ENCODE measurements around the gene DPH5.

DPH5 gene

DNA sequence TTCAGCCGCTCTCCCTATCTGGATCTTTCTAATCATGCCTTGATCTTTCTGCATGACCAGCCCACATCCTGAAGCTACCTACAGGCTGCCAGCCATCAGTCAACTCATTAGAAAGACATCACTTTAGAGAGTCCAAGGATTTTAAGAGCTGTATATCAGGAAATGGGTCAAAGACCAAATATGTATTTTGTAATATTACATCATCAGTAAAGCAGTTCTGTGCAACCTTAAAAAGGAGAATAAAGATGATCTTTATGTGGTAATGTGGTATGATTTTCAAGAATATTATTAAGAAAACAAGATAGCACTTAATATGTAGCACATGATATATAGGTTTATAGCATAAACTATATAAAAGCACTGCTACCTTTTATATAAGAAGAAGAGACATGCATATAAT is 82.1 kb downstream of the DPH5 start:
- Histone ChIP-seq H3K27me3 (ENCODE audit: insufficient read depth, low read depth) (no peaks in the 10 kb centered on the region), H3K4me2 (no peak overlapping the region), H3K79me2 (ENCODE audit: insufficient read depth, low read depth) (no peaks in the 10 kb centered on the region), H3K27ac (no peak overlapping the region), H3K4me1 (ENCODE audit: low read depth, poor library complexity, severe bottlenecking) (peaks cover under 1% of the 10 kb centered on the region), H2AFZ (ENCODE audit: low read depth) (no peak overlapping the region), H3K4me3 (IDR thresholded peaks at IDR 0.05; ENCODE audit: insufficient read depth, low read depth, low read length) (no peak overlapping the region), H4K20me1 (ENCODE audit: insufficient read depth) (no peaks in the 10 kb centered on the region), H3K36me3 (ENCODE audit: insufficient read depth) (no peaks in the 10 kb centered on the region), H3K9ac (no peak overlapping the region)
- TF ChIP-seq, protein P1, sequence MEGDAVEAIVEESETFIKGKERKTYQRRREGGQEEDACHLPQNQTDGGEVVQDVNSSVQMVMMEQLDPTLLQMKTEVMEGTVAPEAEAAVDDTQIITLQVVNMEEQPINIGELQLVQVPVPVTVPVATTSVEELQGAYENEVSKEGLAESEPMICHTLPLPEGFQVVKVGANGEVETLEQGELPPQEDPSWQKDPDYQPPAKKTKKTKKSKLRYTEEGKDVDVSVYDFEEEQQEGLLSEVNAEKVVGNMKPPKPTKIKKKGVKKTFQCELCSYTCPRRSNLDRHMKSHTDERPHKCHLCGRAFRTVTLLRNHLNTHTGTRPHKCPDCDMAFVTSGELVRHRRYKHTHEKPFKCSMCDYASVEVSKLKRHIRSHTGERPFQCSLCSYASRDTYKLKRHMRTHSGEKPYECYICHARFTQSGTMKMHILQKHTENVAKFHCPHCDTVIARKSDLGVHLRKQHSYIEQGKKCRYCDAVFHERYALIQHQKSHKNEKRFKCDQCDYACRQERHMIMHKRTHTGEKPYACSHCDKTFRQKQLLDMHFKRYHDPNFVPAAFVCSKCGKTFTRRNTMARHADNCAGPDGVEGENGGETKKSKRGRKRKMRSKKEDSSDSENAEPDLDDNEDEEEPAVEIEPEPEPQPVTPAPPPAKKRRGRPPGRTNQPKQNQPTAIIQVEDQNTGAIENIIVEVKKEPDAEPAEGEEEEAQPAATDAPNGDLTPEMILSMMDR (conservative IDR thresholded peaks at IDR 0.05; ENCODE audit: low read depth, low read length), result no peak

DNA sequence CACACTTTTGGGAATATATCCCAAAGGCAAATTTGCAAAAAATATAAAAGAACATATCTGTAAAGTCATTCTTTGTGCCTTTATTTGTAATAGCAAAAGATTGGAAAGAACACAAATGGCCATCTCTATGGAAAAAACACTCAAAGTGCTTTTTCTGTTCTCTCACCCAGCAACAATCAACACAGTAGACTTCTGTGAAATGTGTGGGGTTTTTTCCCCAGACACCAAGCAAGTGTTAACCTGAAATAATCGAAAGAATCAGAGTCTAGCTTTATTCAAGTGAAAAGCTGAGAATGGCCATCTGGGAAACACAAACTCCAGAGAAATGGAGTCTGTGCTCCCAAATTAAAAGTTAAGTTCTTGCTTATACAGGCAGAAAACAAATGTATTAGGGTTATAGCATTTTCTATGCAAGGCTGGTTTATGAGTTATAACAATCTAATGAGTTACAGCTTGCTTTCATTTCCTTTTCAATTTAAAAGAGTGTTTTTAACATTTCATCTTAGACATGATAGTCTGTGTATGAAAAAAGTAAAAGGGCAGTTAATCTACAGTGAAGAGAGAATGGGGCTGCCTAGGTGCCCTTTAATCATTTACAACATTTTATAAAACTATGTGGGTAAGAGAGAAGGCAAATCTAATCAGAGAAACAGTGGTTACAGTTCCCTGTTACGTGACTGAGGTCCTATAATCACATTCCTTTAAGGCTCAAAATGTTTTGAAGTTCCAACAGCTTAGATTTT is 83.1 kb downstream of the DPH5 start:
- TF ChIP-seq, protein P1 (conservative IDR thresholded peaks at IDR 0.05; ENCODE audit: low read depth, low read length), result no peak
- H3K27ac ChIP-seq, result no peak overlapping the region
- H3K36me3 ChIP-seq (ENCODE audit: insufficient read depth), result no peaks in the 10 kb centered on the region
- no peak overlapping the region for H2AFZ ChIP-seq (ENCODE audit: low read depth)
- H3K9ac ChIP-seq, result no peak overlapping the region
- H3K4me3 ChIP-seq (IDR thresholded peaks at IDR 0.05; ENCODE audit: insufficient read depth, low read depth, low read length), result no peak overlapping the region
- H3K4me2 ChIP-seq, result no peak overlapping the region
- H3K79me2 ChIP-seq (ENCODE audit: insufficient read depth, low read depth), result no peaks in the 10 kb centered on the region
- no peaks in the 10 kb centered on the region for H3K4me1 ChIP-seq (ENCODE audit: low read depth, poor library complexity, severe bottlenecking)
- no peaks in the 10 kb centered on the region for H4K20me1 ChIP-seq (ENCODE audit: insufficient read depth)
- H3K27me3 ChIP-seq (ENCODE audit: insufficient read depth, low read depth), result no peaks in the 10 kb centered on the region

DNA sequence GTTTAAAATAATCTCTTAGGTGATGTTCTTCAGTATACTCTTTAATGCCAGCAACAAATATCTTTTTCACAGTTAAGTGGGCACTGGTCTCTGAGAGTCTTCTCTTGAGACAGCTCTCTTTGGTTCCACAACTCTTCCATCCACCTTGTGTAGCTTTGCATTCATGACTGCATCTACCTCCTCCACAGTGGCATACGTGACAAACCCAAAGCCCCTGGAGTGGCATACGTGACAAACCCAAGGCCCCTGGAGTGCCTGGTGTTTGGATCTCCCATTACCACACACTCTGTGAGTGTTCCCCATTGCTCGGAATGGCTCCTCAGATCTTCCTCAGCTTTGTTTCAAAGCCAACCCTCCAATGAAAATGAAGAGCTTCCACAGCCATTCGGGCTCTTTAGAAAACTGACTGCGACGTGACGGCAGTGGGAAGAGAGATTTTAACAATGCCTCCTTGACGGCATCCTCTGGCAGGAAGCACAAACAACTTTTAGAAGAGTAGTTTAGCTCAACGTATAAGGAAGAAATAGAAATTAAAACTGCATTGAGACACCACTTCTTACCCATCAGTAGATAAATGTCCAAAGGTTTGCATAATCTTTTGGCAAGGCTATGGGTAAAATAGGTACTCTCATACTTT is 83.9 kb downstream of the DPH5 start:
- no peak overlapping the region for H2AFZ ChIP-seq (ENCODE audit: low read depth)
- H3K27ac ChIP-seq, result no peak overlapping the region
- H3K9ac ChIP-seq, result no peak overlapping the region
- H3K79me2 ChIP-seq (ENCODE audit: insufficient read depth, low read depth), result no peaks in the 10 kb centered on the region
- no peaks in the 10 kb centered on the region for H3K4me1 ChIP-seq (ENCODE audit: low read depth, poor library complexity, severe bottlenecking)
- no peaks in the 10 kb centered on the region for H3K36me3 ChIP-seq (ENCODE audit: insufficient read depth)
- H3K4me2 ChIP-seq, result no peak overlapping the region
- H4K20me1 ChIP-seq (ENCODE audit: insufficient read depth), result no peaks in the 10 kb centered on the region
- H3K4me3 ChIP-seq (IDR thresholded peaks at IDR 0.05; ENCODE audit: insufficient read depth, low read depth, low read length), result no peak overlapping the region
- TF ChIP-seq, protein P1 (conservative IDR thresholded peaks at IDR 0.05; ENCODE audit: low read depth, low read length), result no peak
- no peaks in the 10 kb centered on the region for H3K27me3 ChIP-seq (ENCODE audit: insufficient read depth, low read depth)

- Histone ChIP-seq H3K9ac (no peak overlapping the region), H3K27ac (no peak overlapping the region), H2AFZ (ENCODE audit: low read depth) (no peak overlapping the region), H3K4me1 (ENCODE audit: low read depth, poor library complexity, severe bottlenecking) (no peaks in the 10 kb centered on the region), H3K79me2 (ENCODE audit: insufficient read depth, low read depth) (no peaks in the 10 kb centered on the region), H3K4me2 (no peak overlapping the region), H3K4me3 (IDR thresholded peaks at IDR 0.05; ENCODE audit: insufficient read depth, low read depth, low read length) (no peak overlapping the region), H4K20me1 (ENCODE audit: insufficient read depth) (no peaks in the 10 kb centered on the region), H3K27me3 (ENCODE audit: insufficient read depth, low read depth) (no peaks in the 10 kb centered on the region), H3K36me3 (ENCODE audit: insufficient read depth) (no peaks in the 10 kb centered on the region)
- TF ChIP-seq, protein P1 (conservative IDR thresholded peaks at IDR 0.05; ENCODE audit: low read depth, low read length), result no peak
Observed at GRCh38 chr1:100941098-100941527, 84.5 kb downstream of the DPH5 start.

Measured in KMS-11 (cell line).